Measurements from ENCODE around the gene SIGLEC5. TPM values are rescaled to one million over a fixed set of nuclear protein-coding genes. Genes with fewer than 3 reads are reported as not detected.

Gene SIGLEC5
- total and polyA plus RNA-seq, 4 donors, result 1.6 to 2.2 TPM; not detected in 2

GRCh38 chr19:51668216-51668615, 38.0 kb upstream of the SIGLEC5 start:
- TF ChIP-seq CTCF (IDR thresholded peaks at IDR 0.05; ENCODE audit: control extremely low read depth, extremely low read depth), result no peak
- H3K36me3 ChIP-seq (ENCODE audit: control insufficient read depth in 4 of 4, insufficient read depth in 4 of 4, low read length in 4 of 4), result no peaks in the 10 kb centered on the region

GRCh38 chr19:51664997-51665396, 34.8 kb upstream of the SIGLEC5 start:
- H3K4me1 ChIP-seq (ENCODE audit: control insufficient read depth in 5 of 5, insufficient read depth in 5 of 5, low read length in 5 of 5), result no peaks in the 10 kb centered on the region

More at GRCh38 chr19:51668216-51668615, 38.0 kb upstream of the SIGLEC5 start:
- no peaks in the 10 kb centered on the region for H3K9me3 ChIP-seq (ENCODE audit: control insufficient read depth in 4 of 4, insufficient read depth in 3 of 4, low read length in 3 of 4)
- H3K9ac ChIP-seq (ENCODE audit: insufficient read depth in 1 of 2, low read length in 2 of 2), result no peak overlapping the region
- 67 to 75% methylated on average over 3 of the region's 3 CpGs for WGBS, 2 donors
- DNase-seq, result no peak
- H3K4me3 ChIP-seq, result no peak overlapping the region
- H3K4me1 ChIP-seq (ENCODE audit: control insufficient read depth in 5 of 5, insufficient read depth in 5 of 5, low read length in 5 of 5), result no peaks in the 10 kb centered on the region
- ATAC-seq (ENCODE audit: insufficient read depth, low FRiP score), result no peak
- H3K27me3 ChIP-seq (ENCODE audit: control insufficient read depth in 3 of 3, insufficient read depth in 3 of 3, low read length in 2 of 3), result peaks cover 0 to 7% (median 2%) of the 10 kb centered on the region in 3 donors
- H3K27ac ChIP-seq (ENCODE audit: low read depth in 1 of 2, low read length in 1 of 2), result no peak overlapping the region

GRCh38 chr19:51664131-51664530, 33.9 kb upstream of the SIGLEC5 start:
- Histone ChIP-seq H3K4me1 (ENCODE audit: control insufficient read depth in 5 of 5, insufficient read depth in 5 of 5, low read length in 5 of 5) (no peaks in the 10 kb centered on the region), H3K36me3 (ENCODE audit: control insufficient read depth in 4 of 4, insufficient read depth in 4 of 4, low read length in 4 of 4) (no peaks in the 10 kb centered on the region), H3K9ac (ENCODE audit: insufficient read depth in 1 of 2, low read length in 2 of 2) (no peak overlapping the region), H3K4me3 (no peak overlapping the region), H3K27ac (ENCODE audit: low read depth in 1 of 2, low read length in 1 of 2) (no peak overlapping the region), H3K9me3 (ENCODE audit: control insufficient read depth in 4 of 4, insufficient read depth in 3 of 4, low read length in 3 of 4) (no peaks in the 10 kb centered on the region), H3K27me3 (ENCODE audit: control insufficient read depth in 3 of 3, insufficient read depth in 3 of 3, low read length in 2 of 3) (peaks cover 0 to 10% (median 5%) of the 10 kb centered on the region in 3 donors)
- ATAC-seq (ENCODE audit: insufficient read depth, low FRiP score) (no peak), DNase-seq (no peak)
- TF ChIP-seq CTCF (IDR thresholded peaks at IDR 0.05; ENCODE audit: control extremely low read depth, extremely low read depth), result no peak
- WGBS, 2 donors, result 29 to 47% methylated on average over 1 of the region's 1 CpG

More at GRCh38 chr19:51664997-51665396, 34.8 kb upstream of the SIGLEC5 start:
- Histone ChIP-seq H3K27ac (ENCODE audit: low read depth in 1 of 2, low read length in 1 of 2) (no peak overlapping the region), H3K36me3 (ENCODE audit: control insufficient read depth in 4 of 4, insufficient read depth in 4 of 4, low read length in 4 of 4) (no peaks in the 10 kb centered on the region), H3K4me3 (no peak overlapping the region), H3K27me3 (ENCODE audit: control insufficient read depth in 3 of 3, insufficient read depth in 3 of 3, low read length in 2 of 3) (peaks cover 0 to 10% (median 5%) of the 10 kb centered on the region in 3 donors), H3K9ac (ENCODE audit: insufficient read depth in 1 of 2, low read length in 2 of 2) (no peak overlapping the region), H3K9me3 (ENCODE audit: control insufficient read depth in 4 of 4, insufficient read depth in 3 of 4, low read length in 3 of 4) (no peaks in the 10 kb centered on the region)
- no peak for TF ChIP-seq CTCF (IDR thresholded peaks at IDR 0.05; ENCODE audit: control extremely low read depth, extremely low read depth)
- ATAC-seq (ENCODE audit: insufficient read depth, low FRiP score) (no peak), DNase-seq (no peak)
- WGBS, 2 donors, result 63 to 64% methylated on average over 3 of the region's 3 CpGs

DNA sequence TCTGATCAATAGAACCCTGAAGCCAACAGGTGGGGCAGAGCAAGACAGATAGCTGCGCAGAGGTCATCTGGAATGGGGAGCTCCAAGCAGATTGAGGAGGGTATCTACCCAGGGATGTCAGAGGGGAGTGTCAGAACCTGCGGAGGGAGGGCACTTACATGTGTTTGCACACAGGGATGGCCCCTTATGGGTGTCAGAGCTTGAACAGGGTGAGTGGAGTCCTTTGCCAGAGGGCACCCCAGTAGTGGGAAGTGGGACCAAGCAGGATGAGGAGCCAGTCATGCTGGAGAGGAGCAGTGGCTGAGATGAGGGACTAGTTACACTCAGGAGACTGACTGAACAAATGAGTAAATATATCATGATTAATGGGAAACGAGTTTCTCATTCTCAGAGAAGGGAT, 33.4 kb upstream of the SIGLEC5 start:
- Histone ChIP-seq H3K27ac (ENCODE audit: low read depth in 1 of 2, low read length in 1 of 2) (no peak overlapping the region), H3K9me3 (ENCODE audit: control insufficient read depth in 4 of 4, insufficient read depth in 3 of 4, low read length in 3 of 4) (no peaks in the 10 kb centered on the region), H3K4me3 (no peak overlapping the region), H3K4me1 (ENCODE audit: control insufficient read depth in 5 of 5, insufficient read depth in 5 of 5, low read length in 5 of 5) (no peaks in the 10 kb centered on the region), H3K9ac (ENCODE audit: insufficient read depth in 1 of 2, low read length in 2 of 2) (no peak overlapping the region), H3K36me3 (ENCODE audit: control insufficient read depth in 4 of 4, insufficient read depth in 4 of 4, low read length in 4 of 4) (no peaks in the 10 kb centered on the region), H3K27me3 (ENCODE audit: control insufficient read depth in 3 of 3, insufficient read depth in 3 of 3, low read length in 2 of 3) (peaks cover 0 to 10% (median 5%) of the 10 kb centered on the region in 3 donors)
- no peak for ATAC-seq (ENCODE audit: insufficient read depth, low FRiP score)
- 48 to 66% methylated on average over 3 of the region's 3 CpGs for WGBS, 2 donors
- no peak for DNase-seq
- no peak for TF ChIP-seq CTCF (IDR thresholded peaks at IDR 0.05; ENCODE audit: control extremely low read depth, extremely low read depth)
